Measurements from ENCODE around the gene PMPCA.
"Not testable (repeated sequence)": the region's sequence is repeated elsewhere in the genome, so short reads cannot be mapped to it uniquely, and the experiment has no call there.

PMPCA gene

DNA sequence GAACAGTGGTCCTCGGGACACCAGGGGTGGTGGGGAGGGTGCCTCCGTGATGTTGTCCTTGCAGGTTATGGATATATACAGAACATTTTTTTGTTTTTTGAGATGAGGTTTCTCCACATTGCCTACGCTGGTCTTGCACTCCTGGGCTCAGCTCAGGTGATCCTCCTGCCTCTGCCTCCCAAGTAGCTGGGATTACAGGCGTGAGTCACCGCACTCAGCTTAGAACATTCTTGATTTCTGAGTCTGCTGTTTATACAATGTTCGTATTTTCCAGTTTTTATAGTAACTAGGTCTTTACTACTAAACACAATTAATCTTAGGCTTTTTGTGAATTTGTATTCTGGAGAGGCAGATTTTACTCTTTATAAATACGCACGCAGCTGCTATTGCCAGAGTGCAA lies 6.0 kb downstream of the PMPCA start:
- no peak for DNase-seq

DNA sequence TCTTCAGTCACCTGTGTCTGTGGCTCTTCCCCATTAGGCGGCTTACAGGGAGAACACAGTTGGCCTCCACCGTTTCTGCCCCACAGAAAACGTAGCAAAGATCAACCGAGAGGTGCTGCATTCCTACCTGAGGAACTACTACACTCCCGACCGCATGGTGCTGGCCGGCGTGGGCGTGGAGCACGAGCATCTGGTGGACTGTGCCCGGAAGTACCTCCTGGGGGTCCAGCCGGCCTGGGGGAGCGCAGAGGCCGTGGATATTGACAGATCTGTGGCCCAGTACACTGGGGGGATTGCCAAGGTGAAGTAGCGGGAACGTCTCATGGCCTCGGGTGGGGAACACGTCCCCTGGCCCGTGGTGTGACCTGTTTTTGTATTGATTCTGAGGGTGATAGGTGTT lies 6.5 kb downstream of the PMPCA start:
- DNase-seq = no peak

- DNase-seq = no peak
Measured at GRCh38 chr9:136418182-136419091, 8.0 kb downstream of the PMPCA start.

DNA sequence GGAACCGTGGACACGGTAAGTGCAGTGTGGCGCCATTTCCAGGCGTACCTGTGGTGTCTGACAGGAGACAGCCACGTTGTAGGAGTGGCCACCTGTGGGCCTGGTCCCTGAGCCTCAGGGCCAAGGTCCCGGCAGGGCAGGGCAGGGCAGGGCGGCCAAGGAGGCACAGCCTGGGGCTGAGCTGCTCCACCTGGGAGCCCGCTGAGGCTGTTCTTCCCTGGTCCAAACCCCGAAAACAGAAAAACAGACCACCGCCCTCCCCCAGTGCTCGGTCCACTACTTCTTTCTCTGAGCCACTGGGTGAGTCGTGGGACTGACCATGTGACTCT lies 8.6 kb downstream of the PMPCA start:
- DNase-seq = no peak

DNA sequence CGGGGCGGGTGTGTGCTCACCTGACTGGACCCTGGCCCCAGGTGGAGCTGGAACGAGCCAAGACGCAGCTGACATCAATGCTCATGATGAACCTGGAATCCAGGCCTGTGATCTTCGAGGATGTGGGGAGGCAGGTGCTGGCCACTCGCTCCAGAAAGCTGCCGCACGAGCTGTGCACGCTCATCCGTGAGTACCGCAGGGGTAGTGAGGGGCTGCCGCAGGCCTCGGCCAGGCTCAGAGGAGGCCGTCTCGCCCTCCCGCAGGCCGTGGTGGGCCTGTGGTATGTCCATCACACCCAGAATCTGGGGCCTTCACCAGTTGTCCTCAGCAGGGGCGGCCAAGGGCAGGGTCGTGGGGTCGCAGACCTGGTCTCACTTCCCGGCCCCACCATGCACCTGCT lies 11.3 kb downstream of the PMPCA start:
- DNase-seq = no peak

DNA sequence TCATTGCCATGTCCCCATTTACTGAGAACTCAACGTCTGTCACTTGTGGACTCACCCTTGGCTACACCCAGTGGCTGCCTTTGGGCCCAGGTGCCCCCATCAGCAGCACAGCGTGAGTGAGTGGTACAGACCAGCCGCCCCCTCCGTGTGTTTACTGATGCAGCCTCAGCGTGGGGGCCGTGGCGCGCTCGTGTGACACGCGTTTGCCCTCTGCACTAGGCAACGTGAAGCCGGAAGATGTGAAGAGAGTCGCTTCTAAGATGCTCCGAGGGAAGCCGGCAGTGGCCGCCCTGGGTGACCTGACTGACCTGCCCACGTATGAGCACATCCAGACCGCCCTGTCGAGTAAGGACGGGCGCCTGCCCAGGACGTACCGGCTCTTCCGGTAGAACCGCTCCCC lies 12.4 kb downstream of the PMPCA start:
- no peak for DNase-seq

DNA sequence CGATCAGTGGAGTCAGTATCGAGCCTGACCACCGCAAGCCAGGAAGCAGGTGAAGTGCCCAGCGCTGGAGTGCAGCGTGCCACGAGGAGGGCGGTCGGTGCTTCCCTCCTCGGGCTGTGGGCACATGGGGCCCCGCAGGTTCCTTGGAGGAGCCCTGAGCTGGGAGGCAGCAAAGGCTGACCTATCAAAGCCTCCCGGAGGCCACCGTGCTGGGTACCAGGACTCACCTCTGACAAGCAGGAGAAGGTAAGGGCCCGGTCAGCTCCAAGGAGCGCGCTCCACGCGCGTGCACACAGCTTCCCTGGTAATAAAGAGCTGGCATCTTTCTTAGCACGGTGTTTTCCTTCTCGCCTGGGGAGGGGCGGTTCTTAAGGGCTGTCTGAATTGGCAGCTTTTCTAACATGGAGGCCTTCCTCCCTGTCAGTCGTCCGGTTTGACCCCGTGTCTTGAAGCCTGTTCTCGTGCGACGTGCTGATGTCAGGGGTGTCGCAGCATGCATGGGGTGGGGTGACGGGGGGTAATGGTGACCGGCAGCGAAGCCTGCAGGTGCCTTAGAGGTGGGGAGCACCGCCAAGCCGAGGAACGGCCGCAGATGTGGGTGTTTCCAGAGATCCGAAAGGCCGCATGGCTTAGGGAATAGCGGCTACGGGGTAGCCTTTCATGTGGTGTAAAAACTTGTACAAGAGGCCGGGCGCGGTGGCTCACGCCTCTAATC lies 13.1 kb downstream of the PMPCA start:
- DNase-seq = no peak

DNA sequence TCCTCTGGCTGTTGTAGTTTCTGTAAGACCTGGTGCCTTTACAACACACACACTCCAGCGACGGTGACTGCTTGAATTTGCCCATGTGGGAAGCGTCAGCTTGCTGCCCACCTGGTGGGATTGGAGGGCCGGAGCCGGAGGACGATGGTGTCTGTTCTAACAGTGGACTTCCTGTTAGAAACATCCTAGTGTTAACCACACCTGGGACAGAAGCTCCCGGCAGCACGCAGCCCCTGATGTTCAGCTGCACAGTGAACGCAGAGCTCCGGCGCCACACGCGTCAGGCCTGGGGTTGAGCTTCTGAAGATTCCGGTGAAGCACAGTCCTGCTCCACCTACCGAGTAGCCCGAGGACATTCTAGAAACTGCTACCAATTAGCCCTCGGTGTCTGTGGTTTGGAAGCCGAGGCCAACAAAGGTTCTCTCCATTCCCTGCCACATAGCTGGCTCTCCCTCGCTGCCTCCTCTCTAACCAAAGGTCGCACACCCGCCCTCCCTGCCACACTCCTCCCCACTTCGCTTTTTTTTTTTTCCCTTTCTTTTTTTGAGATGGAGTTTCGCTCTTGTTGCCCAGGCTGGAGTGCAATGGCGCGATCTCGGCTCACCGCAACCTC lies 14.4 kb downstream of the PMPCA start:
- DNase-seq = no peak

GRCh38 chr9:136425367-136425766 lies 14.9 kb downstream of the PMPCA start:
- DNase-seq = not testable (repeated sequence)

DNA sequence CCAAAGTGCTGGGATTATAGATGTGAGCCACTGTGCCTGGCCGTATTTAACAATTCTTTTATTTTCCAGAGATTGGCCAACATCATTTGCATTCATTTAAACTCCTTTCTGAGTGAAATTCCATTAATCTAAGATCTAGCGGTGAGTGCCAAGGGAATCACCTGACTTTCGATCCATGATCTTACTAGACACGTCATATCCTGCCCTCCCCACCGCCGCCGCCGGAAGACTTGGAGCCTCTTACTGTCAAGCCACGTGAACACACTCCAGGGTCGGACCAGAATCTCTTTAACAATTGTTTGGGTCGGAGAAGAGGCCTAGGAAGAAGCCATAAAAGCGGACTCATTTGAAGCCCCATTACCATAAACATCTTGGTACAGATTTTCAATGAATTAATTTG lies 16.3 kb downstream of the PMPCA start:
- no peak for DNase-seq

DNA sequence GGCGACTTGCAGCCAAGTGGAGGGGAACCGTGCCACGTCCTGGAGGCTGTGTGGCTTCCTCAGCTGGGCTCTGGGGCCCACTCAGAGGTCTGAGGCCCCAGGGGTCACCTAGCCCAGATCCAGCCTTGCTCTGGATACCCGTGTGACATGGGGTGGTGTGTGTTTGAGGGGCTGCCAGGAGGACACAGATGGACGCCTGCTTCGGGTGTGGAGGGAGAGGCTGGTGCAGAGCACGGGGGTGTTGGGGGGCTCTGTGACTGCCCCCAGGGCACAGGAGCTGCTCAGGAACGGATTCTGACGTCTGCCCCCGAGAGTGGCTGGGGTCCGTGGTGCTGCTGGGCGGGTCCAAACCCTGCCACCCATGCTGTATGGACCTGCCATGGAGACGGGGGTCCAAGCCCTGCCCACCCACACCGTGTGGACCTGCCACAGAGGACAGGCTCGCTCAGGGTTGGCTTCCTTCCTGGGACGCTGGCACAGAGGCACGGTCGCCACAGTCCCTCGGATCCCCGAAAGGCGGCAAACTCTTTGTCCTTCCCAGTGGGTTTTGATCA lies 18.7 kb downstream of the PMPCA start:
- DNase-seq = no peak

DNA sequence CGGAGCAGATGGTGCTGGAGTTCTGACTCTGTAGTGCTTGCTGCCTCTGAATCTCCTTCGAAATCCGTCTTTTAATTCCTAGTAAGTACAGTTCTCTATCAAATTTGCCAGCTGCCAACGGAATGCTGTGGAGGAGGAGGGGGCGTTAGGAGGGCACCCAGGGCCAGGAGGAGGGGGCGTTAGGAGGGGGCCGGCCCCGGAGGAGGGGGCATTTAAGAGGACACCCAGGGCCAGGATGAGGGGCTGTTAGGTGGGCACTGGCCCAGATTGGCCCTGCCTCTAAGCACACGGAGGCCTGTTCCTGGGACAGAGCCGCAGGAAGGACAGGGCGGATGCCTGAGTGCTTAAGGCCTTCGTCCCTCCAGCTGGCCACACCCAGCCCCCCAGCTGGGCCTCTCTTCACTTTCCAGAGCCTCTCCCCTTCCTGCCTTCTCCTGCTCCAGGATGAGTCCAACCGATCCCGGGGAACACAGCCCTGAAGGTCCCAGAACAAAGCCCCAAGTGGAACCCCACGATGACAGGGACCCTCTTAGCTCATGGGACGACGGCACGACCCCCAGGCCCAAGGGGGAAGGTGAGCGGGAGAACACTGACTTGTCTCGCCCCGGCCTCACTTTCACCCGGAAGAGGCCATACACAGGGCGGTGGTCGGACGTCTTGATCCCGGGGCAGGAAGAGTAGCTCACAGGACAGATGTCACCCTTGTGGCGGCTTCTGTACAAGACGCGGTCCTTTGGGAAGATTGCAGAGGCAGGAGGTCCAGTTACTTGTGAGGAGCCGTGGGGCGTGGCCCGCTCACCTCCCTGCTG lies 19.4 kb downstream of the PMPCA start:
- DNase-seq = no peak

DNA sequence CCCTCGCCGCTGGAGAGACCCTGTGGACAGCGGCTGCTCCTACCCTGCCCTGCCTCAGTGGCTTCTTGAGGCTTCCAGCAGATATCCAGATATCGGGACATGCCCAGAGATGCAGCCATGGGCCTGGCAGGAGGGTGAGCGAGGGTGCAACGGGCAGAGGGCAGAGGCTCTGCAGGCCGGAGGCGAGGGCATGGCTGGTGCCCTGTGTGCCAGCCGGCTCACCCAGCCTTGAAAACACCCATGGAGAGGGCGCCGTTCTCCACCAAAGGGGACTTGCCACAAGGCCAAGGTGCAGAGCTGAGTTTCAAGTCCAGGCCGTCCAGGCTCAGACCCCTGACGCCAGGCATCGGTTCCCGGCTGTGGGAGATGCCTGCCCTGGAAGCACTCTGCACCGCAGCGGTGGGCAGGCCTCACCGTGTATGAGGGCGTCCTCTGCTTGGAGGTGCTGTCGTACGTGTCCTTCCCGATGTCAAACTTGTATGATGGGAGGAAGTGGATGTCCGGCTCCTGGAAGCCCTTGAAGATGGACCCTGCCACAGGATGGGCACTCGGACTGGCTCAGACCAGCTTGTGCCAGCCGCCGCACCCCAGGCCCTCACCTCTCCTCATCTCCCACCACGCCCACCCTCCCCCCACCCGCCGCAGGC lies 20.3 kb downstream of the PMPCA start:
- no peak for DNase-seq

GRCh38 chr9:136431782-136432350 lies 21.4 kb downstream of the PMPCA start:
- DNase-seq = no peak

- DNase-seq = no peak
Measured at GRCh38 chr9:136432591-136432990, 22.1 kb downstream of the PMPCA start.

DNA sequence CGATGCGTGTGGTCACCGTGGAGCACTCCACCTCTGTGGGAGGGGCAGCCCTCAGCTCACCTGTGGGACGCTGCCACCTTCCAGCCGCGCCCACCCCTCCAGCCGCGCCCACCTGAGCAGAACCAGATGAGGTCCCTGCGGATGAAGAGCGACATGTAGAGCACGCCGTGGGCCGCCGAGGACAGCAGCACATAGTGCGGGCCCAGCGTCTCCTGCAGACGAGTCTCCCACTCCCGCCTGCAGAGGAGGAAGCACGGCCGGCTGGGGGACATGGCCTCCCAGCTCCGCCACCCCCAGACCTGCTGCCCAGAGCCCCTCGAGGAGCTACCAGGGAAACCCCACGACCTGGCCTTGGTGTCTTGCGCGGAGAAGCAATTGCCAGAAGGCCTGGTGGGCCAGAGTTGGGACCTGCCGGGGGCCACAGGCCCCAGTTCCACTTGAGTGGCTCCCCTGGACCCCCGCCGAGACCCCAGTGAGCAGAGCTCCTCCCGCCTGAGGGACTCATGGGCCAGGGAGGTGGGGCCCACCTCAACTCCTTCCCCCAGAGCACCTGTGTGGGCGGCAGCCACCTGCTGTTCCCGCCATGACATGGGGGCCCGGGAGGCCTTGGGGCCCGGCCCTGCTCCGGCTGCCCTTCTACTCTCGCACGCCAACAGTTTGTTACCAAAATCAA lies 22.7 kb downstream of the PMPCA start:
- no peak for DNase-seq

DNA sequence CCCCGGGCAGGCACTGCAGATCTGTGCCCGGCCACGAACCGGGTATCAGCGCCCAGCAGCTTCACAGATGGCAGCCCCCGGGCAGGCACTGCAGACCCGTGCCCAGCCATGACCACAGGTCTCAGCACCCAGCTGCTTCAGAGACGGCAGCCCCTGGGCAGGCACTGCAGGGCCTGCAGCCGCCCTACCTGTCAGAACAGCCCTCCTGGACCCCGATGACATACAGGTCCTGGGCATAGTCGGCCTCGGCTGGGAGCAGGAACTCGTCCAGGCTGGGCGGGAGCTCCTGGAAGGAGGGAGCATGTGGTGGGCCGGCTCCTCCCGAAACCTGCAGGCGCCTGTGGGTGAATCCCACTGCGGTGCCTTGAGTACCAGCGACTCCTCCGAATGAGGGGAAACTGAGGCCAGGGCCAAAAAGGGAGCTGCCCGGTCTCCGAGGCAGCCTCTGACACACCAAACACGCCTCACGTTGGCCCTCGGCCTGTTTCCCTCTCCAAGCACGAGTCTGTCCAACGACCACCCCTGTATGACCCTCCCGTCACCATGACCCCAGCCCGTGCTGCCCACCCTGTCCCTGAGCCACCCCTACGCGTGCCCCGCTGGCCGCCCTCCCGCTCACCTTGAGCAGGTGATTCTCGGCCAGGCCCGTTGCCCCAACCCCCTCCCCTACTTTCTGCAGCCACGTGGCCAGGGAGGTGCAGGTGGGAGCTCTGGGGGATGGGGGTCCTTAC lies 23.6 kb downstream of the PMPCA start:
- no peak for DNase-seq

DNA sequence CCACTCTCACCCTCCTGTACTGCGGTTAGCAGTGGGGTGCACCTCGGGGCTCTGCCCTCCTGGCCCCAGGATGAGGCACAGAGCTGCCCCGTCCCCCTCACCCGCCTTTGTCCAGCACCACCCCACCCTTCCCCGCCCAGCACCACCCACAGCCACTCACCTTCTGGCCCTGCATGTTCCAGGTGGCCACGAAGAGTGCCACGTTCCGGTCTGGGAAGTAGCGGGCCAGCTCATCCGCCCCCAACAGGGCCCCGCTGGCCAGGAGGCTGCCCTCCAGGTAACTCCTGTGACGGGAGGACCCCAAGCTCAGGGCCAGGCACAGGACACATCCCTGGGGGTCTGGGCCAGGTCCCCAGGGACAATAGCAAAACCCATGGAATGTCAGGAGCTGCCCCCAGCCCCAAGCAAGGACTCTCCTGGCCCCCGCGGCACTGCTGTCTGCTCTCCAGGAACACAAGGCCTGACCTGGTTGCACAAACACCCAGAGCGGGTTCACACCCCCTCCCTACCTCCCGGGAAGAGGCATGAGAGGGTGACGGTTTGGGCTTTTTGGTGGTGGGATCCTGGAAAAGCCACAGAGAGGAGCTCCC lies 24.2 kb downstream of the PMPCA start:
- no peak for DNase-seq

DNA sequence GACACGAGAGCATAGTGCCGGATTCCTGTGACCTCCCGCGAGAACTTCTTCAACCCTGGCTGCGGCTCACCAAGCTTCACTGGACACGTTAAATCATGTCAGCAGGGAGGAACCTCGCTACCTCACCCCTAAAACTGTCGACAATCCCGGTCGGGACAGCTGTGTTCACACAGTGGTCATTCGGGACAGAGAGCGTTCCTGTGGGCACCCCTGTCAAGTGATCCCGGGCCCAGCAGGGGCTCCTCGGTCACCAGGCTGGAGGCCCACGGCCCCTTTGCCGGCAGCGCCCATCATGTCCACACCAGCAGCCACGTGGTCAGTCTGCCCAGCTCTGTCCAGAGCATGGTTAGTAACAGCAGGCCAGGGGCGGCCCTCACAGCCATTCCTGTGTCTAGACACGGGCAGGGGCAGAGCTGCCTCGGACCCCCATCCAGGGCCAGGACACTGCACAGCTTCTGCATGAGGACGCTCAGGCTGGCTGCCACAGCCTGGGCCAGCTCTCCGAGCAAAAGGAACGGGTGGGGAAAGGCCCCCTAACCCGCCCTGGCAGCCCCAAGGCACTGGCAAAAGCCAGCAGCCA lies 25.7 kb downstream of the PMPCA start:
- DNase-seq = no peak

DNA sequence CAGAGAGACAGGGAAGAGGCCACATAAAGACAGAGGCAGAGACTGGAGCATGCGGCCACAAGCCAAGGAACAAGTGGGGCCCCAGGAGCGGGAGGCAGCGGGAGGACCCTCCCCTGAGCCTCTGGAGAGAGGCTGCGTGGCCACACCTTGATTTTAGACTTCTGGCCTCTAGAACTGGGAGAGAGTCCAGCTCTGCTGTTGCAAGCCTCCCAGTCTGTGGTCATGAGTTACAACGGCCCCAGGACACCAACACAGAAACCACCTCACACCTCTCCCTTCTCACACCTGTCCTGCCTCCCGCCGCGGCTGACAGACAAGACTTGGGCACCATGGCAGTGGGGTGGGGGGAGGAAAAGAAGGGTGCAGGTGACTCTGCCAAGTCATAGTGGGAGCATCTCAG lies 27.0 kb downstream of the PMPCA start:
- DNase-seq = no peak
